ENCODE data around the gene PDCD1. TPM values are rescaled to one million over a fixed set of nuclear protein-coding genes. Genes with fewer than 3 reads are reported as not detected.

The PDCD1 gene
- total RNA-seq, 1 donor from 2014 or later: not detected

GRCh38 chr2:241884951-241885290 is 26.2 kb upstream of the PDCD1 start:
- H3K4me1 Mint-ChIP-seq (ENCODE audit: unreplicated experiment): peaks cover 13% of the 10 kb centered on the region

DNA sequence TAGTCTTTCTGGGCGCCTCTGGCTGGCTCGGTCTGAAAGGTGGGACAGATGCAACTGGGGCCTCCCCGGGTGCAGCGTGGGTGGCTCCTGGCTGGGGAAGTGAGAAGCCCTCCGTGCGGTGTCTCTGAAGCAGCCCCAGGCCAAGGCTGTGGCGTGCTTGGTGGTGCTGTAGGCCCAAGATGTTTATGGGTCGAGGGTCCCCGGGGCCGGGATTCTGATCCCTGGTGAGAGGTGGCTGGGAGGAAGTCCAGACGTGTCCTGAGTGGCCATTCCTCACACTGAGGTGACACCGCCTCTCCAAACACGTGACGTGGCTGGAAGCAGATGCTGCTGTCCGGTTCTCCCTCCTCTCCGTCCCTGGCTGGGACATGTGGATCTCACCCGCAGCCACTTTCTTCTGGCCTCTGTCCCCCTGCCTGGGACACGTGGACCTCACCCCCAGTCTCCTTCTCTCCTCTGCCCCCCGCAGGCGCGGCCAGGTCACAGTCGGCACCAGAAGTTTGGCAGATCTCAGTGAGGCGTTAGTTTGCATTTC is 23.5 kb upstream of the PDCD1 start:
- DNase-seq (ENCODE audit: low spot score): no peak
- peaks cover 11% of the 10 kb centered on the region for H3K4me1 Mint-ChIP-seq (ENCODE audit: unreplicated experiment)
- H3K4me3 Mint-ChIP-seq (ENCODE audit: unreplicated experiment): peak overlapping the region; percentile 70
- peak overlapping the region; percentile 88 for H3K27ac Mint-ChIP-seq (ENCODE audit: unreplicated experiment)
- TF ChIP-seq, protein P1, sequence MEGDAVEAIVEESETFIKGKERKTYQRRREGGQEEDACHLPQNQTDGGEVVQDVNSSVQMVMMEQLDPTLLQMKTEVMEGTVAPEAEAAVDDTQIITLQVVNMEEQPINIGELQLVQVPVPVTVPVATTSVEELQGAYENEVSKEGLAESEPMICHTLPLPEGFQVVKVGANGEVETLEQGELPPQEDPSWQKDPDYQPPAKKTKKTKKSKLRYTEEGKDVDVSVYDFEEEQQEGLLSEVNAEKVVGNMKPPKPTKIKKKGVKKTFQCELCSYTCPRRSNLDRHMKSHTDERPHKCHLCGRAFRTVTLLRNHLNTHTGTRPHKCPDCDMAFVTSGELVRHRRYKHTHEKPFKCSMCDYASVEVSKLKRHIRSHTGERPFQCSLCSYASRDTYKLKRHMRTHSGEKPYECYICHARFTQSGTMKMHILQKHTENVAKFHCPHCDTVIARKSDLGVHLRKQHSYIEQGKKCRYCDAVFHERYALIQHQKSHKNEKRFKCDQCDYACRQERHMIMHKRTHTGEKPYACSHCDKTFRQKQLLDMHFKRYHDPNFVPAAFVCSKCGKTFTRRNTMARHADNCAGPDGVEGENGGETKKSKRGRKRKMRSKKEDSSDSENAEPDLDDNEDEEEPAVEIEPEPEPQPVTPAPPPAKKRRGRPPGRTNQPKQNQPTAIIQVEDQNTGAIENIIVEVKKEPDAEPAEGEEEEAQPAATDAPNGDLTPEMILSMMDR (IDR thresholded peaks at IDR 0.05; ENCODE audit: unreplicated experiment): no peak
- no peaks in the 10 kb centered on the region for H3K9me3 Mint-ChIP-seq (ENCODE audit: unreplicated experiment)
- H3K27me3 Mint-ChIP-seq (ENCODE audit: unreplicated experiment): peaks cover 6% of the 10 kb centered on the region
- peaks cover 13% of the 10 kb centered on the region for H3K36me3 Mint-ChIP-seq (ENCODE audit: low read depth, unreplicated experiment)

More at GRCh38 chr2:241884951-241885290, 26.2 kb upstream of the PDCD1 start:
- peaks cover 34% of the 10 kb centered on the region for H3K36me3 Mint-ChIP-seq (ENCODE audit: low read depth, unreplicated experiment)
- no peaks in the 10 kb centered on the region for H3K9me3 Mint-ChIP-seq (ENCODE audit: unreplicated experiment)
- TF ChIP-seq, protein P1 (IDR thresholded peaks at IDR 0.05; ENCODE audit: unreplicated experiment): no peak
- H3K27me3 Mint-ChIP-seq (ENCODE audit: unreplicated experiment): peaks cover 13% of the 10 kb centered on the region
- DNase-seq (ENCODE audit: low spot score): no peak
- no peak overlapping the region for H3K4me3 Mint-ChIP-seq (ENCODE audit: unreplicated experiment)
- H3K27ac Mint-ChIP-seq (ENCODE audit: unreplicated experiment): no peak overlapping the region

- no peaks in the 10 kb centered on the region for H3K9me3 Mint-ChIP-seq (ENCODE audit: unreplicated experiment)
- no peak for DNase-seq (ENCODE audit: low spot score)
- H3K36me3 Mint-ChIP-seq (ENCODE audit: low read depth, unreplicated experiment): peaks cover 7% of the 10 kb centered on the region
- TF ChIP-seq, protein P1 (IDR thresholded peaks at IDR 0.05; ENCODE audit: unreplicated experiment): no peak
- H3K27me3 Mint-ChIP-seq (ENCODE audit: unreplicated experiment): peaks cover 6% of the 10 kb centered on the region
- H3K4me1 Mint-ChIP-seq (ENCODE audit: unreplicated experiment): peaks cover 11% of the 10 kb centered on the region
- peak overlapping the region; percentile 90 for H3K4me3 Mint-ChIP-seq (ENCODE audit: unreplicated experiment)
- H3K27ac Mint-ChIP-seq (ENCODE audit: unreplicated experiment): peak overlapping the region; percentile 86
Observed at GRCh38 chr2:241880311-241881073, 21.8 kb upstream of the PDCD1 start.

- Mint-ChIP-seq H3K27me3 (ENCODE audit: unreplicated experiment) (peaks cover 6% of the 10 kb centered on the region), H3K36me3 (ENCODE audit: low read depth, unreplicated experiment) (peaks cover 7% of the 10 kb centered on the region), H3K4me3 (ENCODE audit: unreplicated experiment) (no peak overlapping the region), H3K4me1 (ENCODE audit: unreplicated experiment) (peaks cover 11% of the 10 kb centered on the region), H3K27ac (ENCODE audit: unreplicated experiment) (no peak overlapping the region), H3K9me3 (ENCODE audit: unreplicated experiment) (no peaks in the 10 kb centered on the region)
- no peak for DNase-seq (ENCODE audit: low spot score)
- TF ChIP-seq, protein P1 (IDR thresholded peaks at IDR 0.05; ENCODE audit: unreplicated experiment): no peak
Observed at GRCh38 chr2:241879326-241879725, 20.6 kb upstream of the PDCD1 start.
